ENCODE measurements around the gene A4GNT. TPM values are rescaled to one million over a fixed set of nuclear protein-coding genes. Genes with fewer than 3 reads are reported as not detected.

Gene A4GNT
- total and polyA plus RNA-seq, 2 of the 8 experiments (the other 6 are each of a cell fraction or from before 2014, with no cell fraction given), result not detected

GRCh38 chr3:138099417-138099816 is 32.8 kb downstream of the A4GNT start (continued):
- no peak for TF ChIP-seq TAF1 (IDR thresholded peaks at IDR 0.05; ENCODE audit: low read depth, low read length)

Measured in H1 (cell line).